ENCODE measurements around the gene DSG4.

The DSG4 gene

GRCh38 chr18:31441493-31441892 lies 64.9 kb downstream of the DSG4 start:
- H3K4me3 ChIP-seq (ENCODE audit: low read depth, low read length): no peak overlapping the region
- H3K27me3 ChIP-seq (ENCODE audit: insufficient read depth, low read depth, severe bottlenecking): no peaks in the 10 kb centered on the region
- no peak overlapping the region for H3K27ac ChIP-seq
- H3K36me3 ChIP-seq: no peaks in the 10 kb centered on the region
- H3K9me3 ChIP-seq (ENCODE audit: severe bottlenecking): no peaks in the 10 kb centered on the region
- DNase-seq: no peak
- TF ChIP-seq, protein P1, sequence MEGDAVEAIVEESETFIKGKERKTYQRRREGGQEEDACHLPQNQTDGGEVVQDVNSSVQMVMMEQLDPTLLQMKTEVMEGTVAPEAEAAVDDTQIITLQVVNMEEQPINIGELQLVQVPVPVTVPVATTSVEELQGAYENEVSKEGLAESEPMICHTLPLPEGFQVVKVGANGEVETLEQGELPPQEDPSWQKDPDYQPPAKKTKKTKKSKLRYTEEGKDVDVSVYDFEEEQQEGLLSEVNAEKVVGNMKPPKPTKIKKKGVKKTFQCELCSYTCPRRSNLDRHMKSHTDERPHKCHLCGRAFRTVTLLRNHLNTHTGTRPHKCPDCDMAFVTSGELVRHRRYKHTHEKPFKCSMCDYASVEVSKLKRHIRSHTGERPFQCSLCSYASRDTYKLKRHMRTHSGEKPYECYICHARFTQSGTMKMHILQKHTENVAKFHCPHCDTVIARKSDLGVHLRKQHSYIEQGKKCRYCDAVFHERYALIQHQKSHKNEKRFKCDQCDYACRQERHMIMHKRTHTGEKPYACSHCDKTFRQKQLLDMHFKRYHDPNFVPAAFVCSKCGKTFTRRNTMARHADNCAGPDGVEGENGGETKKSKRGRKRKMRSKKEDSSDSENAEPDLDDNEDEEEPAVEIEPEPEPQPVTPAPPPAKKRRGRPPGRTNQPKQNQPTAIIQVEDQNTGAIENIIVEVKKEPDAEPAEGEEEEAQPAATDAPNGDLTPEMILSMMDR (IDR thresholded peaks at IDR 0.05; ENCODE audit: low read depth, low read length): no peak

DNA sequence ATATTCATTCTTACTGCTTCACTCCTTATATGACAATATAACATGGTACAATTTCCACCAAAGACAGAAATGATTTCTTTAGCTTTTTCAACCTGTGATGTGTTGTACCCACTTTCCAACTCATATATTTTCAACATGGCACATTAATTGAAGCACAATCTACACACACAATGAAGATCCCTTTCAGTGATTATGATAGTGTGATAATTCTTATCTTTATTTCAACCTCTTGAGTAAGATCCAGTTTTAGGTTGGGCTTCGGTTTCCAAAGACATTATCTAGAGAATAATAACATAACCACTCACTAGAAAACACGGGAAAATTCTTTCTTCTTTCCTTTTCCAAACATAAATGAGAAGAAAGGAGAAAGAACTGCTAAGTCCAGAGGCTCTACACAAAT lies 67.6 kb downstream of the DSG4 start:
- H3K27me3 ChIP-seq (ENCODE audit: insufficient read depth, low read depth, severe bottlenecking): no peaks in the 10 kb centered on the region
- no peaks in the 10 kb centered on the region for H3K9me3 ChIP-seq (ENCODE audit: severe bottlenecking)
- TF ChIP-seq, protein P1 (IDR thresholded peaks at IDR 0.05; ENCODE audit: low read depth, low read length): no peak
- no peak for DNase-seq
- H3K4me3 ChIP-seq (ENCODE audit: low read depth, low read length): no peak overlapping the region
- no peaks in the 10 kb centered on the region for H3K36me3 ChIP-seq
- H3K27ac ChIP-seq: no peak overlapping the region

GRCh38 chr18:31445908-31446307 lies 69.3 kb downstream of the DSG4 start:
- H3K9me3 ChIP-seq (ENCODE audit: severe bottlenecking): no peaks in the 10 kb centered on the region
- H3K4me3 ChIP-seq (ENCODE audit: low read depth, low read length): no peak overlapping the region
- H3K36me3 ChIP-seq: no peaks in the 10 kb centered on the region
- TF ChIP-seq, protein P1 (IDR thresholded peaks at IDR 0.05; ENCODE audit: low read depth, low read length): no peak
- H3K27ac ChIP-seq: no peak overlapping the region
- H3K27me3 ChIP-seq (ENCODE audit: insufficient read depth, low read depth, severe bottlenecking): no peaks in the 10 kb centered on the region
- DNase-seq: no peak

DNA sequence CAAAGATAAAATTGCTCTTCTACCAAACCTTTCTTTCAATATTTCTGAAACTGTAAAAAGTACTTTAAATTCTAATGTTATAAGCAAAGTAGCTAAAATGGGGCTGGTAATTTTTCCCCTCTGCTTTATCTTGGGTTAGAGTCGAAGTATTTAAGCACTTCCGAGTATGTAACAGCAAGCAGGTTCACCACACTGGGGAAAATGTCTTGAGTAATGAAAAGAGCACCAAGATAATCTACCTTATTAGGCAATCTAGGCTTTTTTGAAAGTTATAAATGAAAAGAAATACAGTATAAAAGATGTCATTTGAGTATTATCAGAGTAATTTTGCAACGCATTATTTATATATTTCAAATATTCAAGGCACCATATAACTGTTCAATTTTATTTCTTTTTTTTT lies 70.3 kb downstream of the DSG4 start:
- TF ChIP-seq, protein P1 (IDR thresholded peaks at IDR 0.05; ENCODE audit: low read depth, low read length): no peak
- Histone ChIP-seq H3K27me3 (ENCODE audit: insufficient read depth, low read depth, severe bottlenecking) (no peaks in the 10 kb centered on the region), H3K9me3 (ENCODE audit: severe bottlenecking) (no peaks in the 10 kb centered on the region), H3K36me3 (no peaks in the 10 kb centered on the region), H3K27ac (no peak overlapping the region), H3K4me3 (ENCODE audit: low read depth, low read length) (no peak overlapping the region)
- DNase-seq: no peak

- DNase-seq: no peak
- no peaks in the 10 kb centered on the region for H3K27me3 ChIP-seq (ENCODE audit: insufficient read depth, low read depth, severe bottlenecking)
- no peaks in the 10 kb centered on the region for H3K36me3 ChIP-seq
- H3K4me3 ChIP-seq (ENCODE audit: low read depth, low read length): no peak within 1 kb of the TSS
- H3K9me3 ChIP-seq (ENCODE audit: severe bottlenecking): no peaks in the 10 kb centered on the region
- H3K27ac ChIP-seq: no peak within 1 kb of the TSS
- TF ChIP-seq, protein P1 (IDR thresholded peaks at IDR 0.05; ENCODE audit: low read depth, low read length): no peak
Observed at GRCh38 chr18:31447530-31448191, 71.1 kb downstream of the DSG4 start, which contains the start of gene DSG3. DSG3 (plus strand) TSS chr18:31447741; CDS start chr18:31447878, 137 bp downstream.

- no peak overlapping the region for H3K27ac ChIP-seq
- no peak for DNase-seq
- no peaks in the 10 kb centered on the region for H3K36me3 ChIP-seq
- H3K27me3 ChIP-seq (ENCODE audit: insufficient read depth, low read depth, severe bottlenecking): no peaks in the 10 kb centered on the region
- H3K4me3 ChIP-seq (ENCODE audit: low read depth, low read length): no peak overlapping the region
- no peaks in the 10 kb centered on the region for H3K9me3 ChIP-seq (ENCODE audit: severe bottlenecking)
- TF ChIP-seq, protein P1 (IDR thresholded peaks at IDR 0.05; ENCODE audit: low read depth, low read length): no peak
Observed at GRCh38 chr18:31450409-31450808, 73.8 kb downstream of the DSG4 start.
